Measurements from ENCODE around the gene ARMH1. TPM values are rescaled to one million over a fixed set of nuclear protein-coding genes. Genes with fewer than 3 reads are reported as not detected.

Gene ARMH1
- total and polyA plus RNA-seq, 4 experiments from 2014 or later, result 26.0 to 74.5 (median 47.2) TPM

- Mint-ChIP-seq H3K27me3 (no peaks in the 10 kb centered on the region), H3K27ac (no peak overlapping the region), H3K36me3 (peaks cover 49 to 82% of the 10 kb centered on the region in 2 donors), H3K9me3 (no peaks in the 10 kb centered on the region), H3K4me3 (no peak overlapping the region), H3K4me1 (peaks cover 0 to 5% (median 1%) of the 10 kb centered on the region in 4 donors)
- Histone ChIP-seq H3K36me3 (ENCODE audit: insufficient read depth, low read length) (peaks cover 87% of the 10 kb centered on the region), H3K27me3 (ENCODE audit: insufficient read depth, low read length) (no peaks in the 10 kb centered on the region), H3K4me1 (ENCODE audit: insufficient read depth, low read length) (no peaks in the 10 kb centered on the region), H3K27ac (ENCODE audit: low read depth, low read length) (no peak overlapping the region), H3K4me3 (ENCODE audit: low read length in 2 of 2) (no peak overlapping the region), H3K9me3 (ENCODE audit: control insufficient read depth in 1 of 2, low read length in 2 of 2) (no peaks in the 10 kb centered on the region)
- ChIA-PET CTCF (ENCODE audit: partially characterized antibody) (no interaction called here), POLR2A (ENCODE audit: partially characterized antibody) (no interaction called here)
- intact Hi-C loops (cut with micrococcal nuclease), result no loop called here
- no peak for DNase-seq
Observed at GRCh38 chr1:44644806-44645205, 29.7 kb upstream of the ARMH1 start.

- no peak overlapping the region for H3K27ac Mint-ChIP-seq
- H3K4me1 Mint-ChIP-seq, result peaks cover 0 to 5% (median 1%) of the 10 kb centered on the region in 4 donors
- CTCF ChIA-PET (ENCODE audit: partially characterized antibody), result no interaction called here
- intact Hi-C loops (cut with micrococcal nuclease), result no loop called here
- H3K4me3 Mint-ChIP-seq, result no peak overlapping the region
- H3K9me3 ChIP-seq (ENCODE audit: control insufficient read depth in 1 of 2, low read length in 2 of 2), result no peaks in the 10 kb centered on the region
- POLR2A ChIA-PET (ENCODE audit: partially characterized antibody), result interaction anchor here (3.0 kb wide), 1 partner anchor 13 kb away, joined by 14 read pairs; no protein-coding TSS in a partner anchor
- no peaks in the 10 kb centered on the region for H3K9me3 Mint-ChIP-seq
- H3K36me3 ChIP-seq (ENCODE audit: insufficient read depth, low read length), result peaks cover 85% of the 10 kb centered on the region
- H3K27me3 Mint-ChIP-seq, result no peaks in the 10 kb centered on the region
- DNase-seq, result no peak
- H3K4me1 ChIP-seq (ENCODE audit: insufficient read depth, low read length), result no peaks in the 10 kb centered on the region
- H3K27me3 ChIP-seq (ENCODE audit: insufficient read depth, low read length), result no peaks in the 10 kb centered on the region
- no peak overlapping the region for H3K27ac ChIP-seq (ENCODE audit: low read depth, low read length)
- H3K4me3 ChIP-seq (ENCODE audit: low read length in 2 of 2), result no peak overlapping the region
- peaks cover 49 to 85% of the 10 kb centered on the region in 2 donors for H3K36me3 Mint-ChIP-seq
Observed at GRCh38 chr1:44645476-44646244, 28.9 kb upstream of the ARMH1 start.

GRCh38 chr1:44646261-44647110 is 28.0 kb upstream of the ARMH1 start:
- CTCF ChIA-PET (ENCODE audit: partially characterized antibody), result interaction anchor here (1.0 to 1.3 kb wide), 3 partner anchors 16 to 269 kb away, joined by 3 to 4 read pairs (median 4); no protein-coding TSS in a partner anchor
- Mint-ChIP-seq H3K4me1 (peaks cover 0 to 5% (median 1%) of the 10 kb centered on the region in 4 donors), H3K36me3 (peaks cover 42 to 89% of the 10 kb centered on the region in 2 donors), H3K27ac (peak overlapping the region in 2 of 7 donors; percentile 3 to 10), H3K9me3 (no peaks in the 10 kb centered on the region), H3K27me3 (no peaks in the 10 kb centered on the region), H3K4me3 (no peak overlapping the region)
- no peaks in the 10 kb centered on the region for H3K27me3 ChIP-seq (ENCODE audit: insufficient read depth, low read length)
- intact Hi-C loops (cut with micrococcal nuclease), result no loop called here
- H3K36me3 ChIP-seq (ENCODE audit: insufficient read depth, low read length), result peaks cover 85% of the 10 kb centered on the region
- no peak overlapping the region for H3K27ac ChIP-seq (ENCODE audit: low read depth, low read length)
- H3K4me3 ChIP-seq (ENCODE audit: low read length in 2 of 2), result no peak overlapping the region
- H3K4me1 ChIP-seq (ENCODE audit: insufficient read depth, low read length), result no peaks in the 10 kb centered on the region
- H3K9me3 ChIP-seq (ENCODE audit: control insufficient read depth in 1 of 2, low read length in 2 of 2), result no peaks in the 10 kb centered on the region
- POLR2A ChIA-PET (ENCODE audit: partially characterized antibody), result interaction anchor here (3.0 kb wide), 1 partner anchor 14 kb away, joined by 14 read pairs; no protein-coding TSS in a partner anchor
- no peak for DNase-seq

GRCh38 chr1:44647896-44648295 is 26.6 kb upstream of the ARMH1 start:
- peak overlapping the region in 6 of 7 donors; percentile 12 to 40 (median 27) for H3K27ac Mint-ChIP-seq
- H3K4me1 Mint-ChIP-seq, result peaks cover 0 to 3% (median 0%) of the 10 kb centered on the region in 4 donors
- H3K36me3 Mint-ChIP-seq, result peaks cover 33 to 80% of the 10 kb centered on the region in 2 donors

GRCh38 chr1:44648529-44649250 is 25.8 kb upstream of the ARMH1 start:
- Mint-ChIP-seq H3K4me1 (no peaks in the 10 kb centered on the region), H3K27ac (peak overlapping the region in 4 of 7 donors; percentile 24 to 61 (median 38)), H3K9me3 (no peaks in the 10 kb centered on the region), H3K36me3 (peaks cover 28 to 73% of the 10 kb centered on the region in 2 donors), H3K27me3 (no peaks in the 10 kb centered on the region), H3K4me3 (no peak overlapping the region)
- no peak for DNase-seq
- Histone ChIP-seq H3K36me3 (ENCODE audit: insufficient read depth, low read length) (peaks cover 69% of the 10 kb centered on the region), H3K27ac (ENCODE audit: low read depth, low read length) (no peak overlapping the region), H3K27me3 (ENCODE audit: insufficient read depth, low read length) (no peaks in the 10 kb centered on the region), H3K9me3 (ENCODE audit: control insufficient read depth in 1 of 2, low read length in 2 of 2) (no peaks in the 10 kb centered on the region), H3K4me1 (ENCODE audit: insufficient read depth, low read length) (no peaks in the 10 kb centered on the region), H3K4me3 (ENCODE audit: low read length in 2 of 2) (no peak overlapping the region)
- intact Hi-C loops (cut with micrococcal nuclease), result no loop called here
- POLR2A ChIA-PET (ENCODE audit: partially characterized antibody), result interaction anchor here (3.0 kb wide), 1 partner anchor 17 kb away, joined by 14 read pairs; no protein-coding TSS in a partner anchor
- CTCF ChIA-PET (ENCODE audit: partially characterized antibody), result interaction anchor here (1.3 kb wide), 1 partner anchor 8 kb away, joined by 5 read pairs; no protein-coding TSS in a partner anchor

More at GRCh38 chr1:44647896-44648295, 26.6 kb upstream of the ARMH1 start:
- Histone ChIP-seq H3K4me1 (ENCODE audit: insufficient read depth, low read length) (no peaks in the 10 kb centered on the region), H3K27me3 (ENCODE audit: insufficient read depth, low read length) (no peaks in the 10 kb centered on the region), H3K36me3 (ENCODE audit: insufficient read depth, low read length) (peaks cover 76% of the 10 kb centered on the region), H3K27ac (ENCODE audit: low read depth, low read length) (no peak overlapping the region), H3K4me3 (ENCODE audit: low read length in 2 of 2) (no peak overlapping the region), H3K9me3 (ENCODE audit: control insufficient read depth in 1 of 2, low read length in 2 of 2) (no peaks in the 10 kb centered on the region)
- Mint-ChIP-seq H3K27me3 (no peaks in the 10 kb centered on the region), H3K4me3 (peak overlapping the region in 1 of 8 donors; percentile 26), H3K9me3 (no peaks in the 10 kb centered on the region)
- intact Hi-C loops (cut with micrococcal nuclease), result no loop called here
- ChIA-PET POLR2A (ENCODE audit: partially characterized antibody) (interaction anchor here (3.0 kb wide), 1 partner anchor 16 kb away, joined by 14 read pairs; no protein-coding TSS in a partner anchor), CTCF (ENCODE audit: partially characterized antibody) (interaction anchor here (1.3 kb wide), 2 partner anchors 9 to 17 kb away, joined by 4 to 5 read pairs; no protein-coding TSS in a partner anchor)
- DNase-seq, result no peak

- Mint-ChIP-seq H3K4me1 (no peaks in the 10 kb centered on the region), H3K4me3 (no peak overlapping the region), H3K36me3 (peaks cover 19 to 68% of the 10 kb centered on the region in 2 donors), H3K9me3 (no peaks in the 10 kb centered on the region), H3K27me3 (no peaks in the 10 kb centered on the region), H3K27ac (peak overlapping the region in 1 of 7 donors; percentile 48)
- intact Hi-C loops (cut with micrococcal nuclease), result loop anchor here (5.0 kb wide), 1 partner anchor 557 kb away; no protein-coding TSS in a partner anchor
- Histone ChIP-seq H3K9me3 (ENCODE audit: control insufficient read depth in 1 of 2, low read length in 2 of 2) (no peaks in the 10 kb centered on the region), H3K4me3 (ENCODE audit: low read length in 2 of 2) (no peak overlapping the region), H3K27ac (ENCODE audit: low read depth, low read length) (no peak overlapping the region), H3K4me1 (ENCODE audit: insufficient read depth, low read length) (no peaks in the 10 kb centered on the region), H3K27me3 (ENCODE audit: insufficient read depth, low read length) (no peaks in the 10 kb centered on the region), H3K36me3 (ENCODE audit: insufficient read depth, low read length) (peaks cover 58% of the 10 kb centered on the region)
- DNase-seq, result no peak
- ChIA-PET POLR2A (ENCODE audit: partially characterized antibody) (interaction anchor here (1.2 kb wide), 1 partner anchor 18 kb away, joined by 3 read pairs; no protein-coding TSS in a partner anchor), CTCF (ENCODE audit: partially characterized antibody) (interaction anchor here (4.2 to 4.3 kb wide), 2 partner anchors 8 to 79 kb away, joined by 49 to 153 read pairs; no protein-coding TSS in a partner anchor)
Observed at GRCh38 chr1:44649788-44650158, 24.7 kb upstream of the ARMH1 start.
